Middle frontal gyrus (tissue), 1 donor: ENCODE results near the gene USP31.
"Not testable (repeated sequence)": the region's sequence is repeated elsewhere in the genome, so short reads cannot be mapped to it uniquely, and the experiment has no call there.

Source experiments
- DNase-seq: peaks from one replicate; pipeline ENCODE4 v3.0.0-alpha.2; 2015; ENCODE audit warnings: low spot score; ENCODE audit errors: extremely low spot score

Gene USP31

DNA sequence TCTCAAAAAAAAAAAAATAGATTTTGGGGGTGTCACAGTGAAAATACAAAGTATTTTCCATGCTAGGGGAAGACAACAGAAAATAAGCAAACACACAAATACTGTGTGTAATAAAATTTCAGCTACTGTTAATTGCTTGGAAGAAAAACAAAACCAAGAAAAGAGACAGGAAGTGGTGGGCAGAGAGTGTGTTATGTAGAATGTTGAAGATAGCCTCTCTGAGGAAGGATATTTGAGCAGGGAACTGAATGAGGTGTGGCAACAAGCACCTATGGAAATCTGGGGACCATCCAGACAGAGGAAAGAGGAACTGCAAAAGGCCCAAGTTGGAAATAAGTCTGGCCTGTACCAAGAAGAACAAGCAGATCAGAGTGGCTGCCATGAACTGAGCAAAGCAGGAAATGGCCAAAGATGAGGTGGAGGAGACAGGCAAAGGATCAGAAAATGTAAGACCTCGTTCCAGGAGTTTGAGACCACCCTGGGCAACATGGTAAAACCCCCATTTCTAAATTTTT, 7.8 kb upstream of the USP31 start:
- DNase-seq = no peak

- DNase-seq = no peak
Observed at GRCh38 chr16:23156110-23156509, 6.9 kb upstream of the USP31 start.

DNA sequence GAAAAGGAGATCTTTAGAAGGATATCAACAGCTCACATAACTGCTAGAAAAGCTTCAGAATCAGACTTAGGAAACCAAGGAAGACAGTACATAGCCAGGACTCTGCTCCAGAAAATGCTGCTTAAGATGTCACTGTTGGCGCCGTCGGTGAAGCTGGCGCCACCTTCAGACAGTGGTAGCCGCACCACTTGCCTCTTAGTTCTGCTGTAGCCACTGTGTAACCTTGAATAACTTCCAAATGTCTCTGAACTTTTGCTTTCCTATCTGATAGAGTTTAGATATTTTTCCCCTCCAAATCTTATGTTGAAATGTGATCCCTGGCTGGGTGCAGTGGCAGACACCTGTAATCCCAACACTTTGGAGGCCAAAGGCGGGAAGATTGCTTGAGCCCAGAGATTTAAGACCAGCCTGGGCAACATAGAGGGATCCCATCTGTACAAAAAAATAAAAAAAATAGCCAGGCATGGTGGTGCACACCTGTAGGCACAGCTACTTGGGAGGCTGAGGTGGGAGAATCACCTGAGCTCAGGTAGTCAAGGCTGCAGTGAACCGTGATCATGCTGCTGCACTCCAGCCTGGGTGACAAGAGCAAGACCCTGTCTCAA, 6.3 kb upstream of the USP31 start:
- no peak for DNase-seq

DNA sequence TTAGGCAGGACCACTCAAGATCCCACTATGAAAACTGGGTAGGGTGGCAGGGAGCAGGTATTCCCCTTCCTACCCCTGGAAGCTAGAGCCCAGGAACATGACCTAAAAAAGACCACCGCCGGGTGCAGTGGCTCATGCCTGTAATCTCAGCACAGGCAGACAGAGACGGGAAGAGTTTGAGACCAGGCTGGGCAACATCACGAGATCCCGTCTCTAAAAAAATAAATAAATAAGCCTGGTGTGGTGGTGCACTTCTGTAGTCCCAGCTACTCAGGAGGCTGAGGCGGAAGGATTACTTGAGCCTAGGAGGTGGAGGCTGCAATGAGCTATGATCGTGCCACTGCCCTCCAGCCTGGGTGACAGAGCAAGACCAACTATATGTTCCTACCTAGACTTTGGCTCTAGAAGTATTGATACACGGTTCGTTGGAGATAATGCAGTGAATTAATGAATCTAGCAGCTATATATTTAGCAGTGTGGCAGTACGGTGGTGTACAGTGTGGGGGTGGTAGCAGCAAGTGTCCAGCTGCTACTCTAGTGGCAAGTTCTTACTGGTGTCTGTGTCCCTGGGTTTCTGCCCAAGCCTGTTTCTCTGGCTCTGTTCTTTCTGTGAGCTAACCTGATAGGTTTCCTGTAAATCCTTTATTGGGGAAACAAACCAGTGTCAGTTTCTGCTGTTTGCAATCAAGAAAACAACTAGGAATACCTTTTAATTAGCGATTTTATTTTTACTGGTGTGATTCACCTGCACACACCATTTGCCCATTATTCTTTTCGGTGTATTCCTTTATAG, 3.3 kb upstream of the USP31 start:
- no peak for DNase-seq

DNA sequence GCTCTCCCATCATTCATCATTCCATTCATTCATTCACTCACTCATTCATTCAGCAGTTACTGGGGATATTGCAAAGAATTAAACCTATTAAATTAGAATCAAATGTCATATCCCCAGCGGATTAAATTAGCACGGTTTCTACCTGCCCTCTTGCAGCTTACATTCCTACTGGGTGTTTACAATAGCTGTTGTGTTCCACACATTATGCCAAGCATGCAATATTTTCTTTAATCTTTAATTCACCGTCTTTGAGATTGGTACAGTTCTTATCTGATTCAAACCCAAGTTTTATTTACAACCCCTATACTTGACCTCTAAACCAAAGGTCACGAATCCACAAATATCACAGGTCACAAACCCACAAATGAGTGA, 727 bp upstream of the USP31 start:
- no peak for DNase-seq

- no peak for DNase-seq
Observed at GRCh38 chr16:23148513-23149266, 562 bp downstream of the USP31 start.

- DNase-seq = no peak
Observed at GRCh38 chr16:23148166-23148512, 1.1 kb downstream of the USP31 start.

- no peak for DNase-seq
Observed at GRCh38 chr16:23147666-23148065, 1.6 kb downstream of the USP31 start.

GRCh38 chr16:23146877-23147601, 2.2 kb downstream of the USP31 start:
- no peak for DNase-seq

GRCh38 chr16:23145608-23146007, 3.6 kb downstream of the USP31 start:
- DNase-seq = no peak

- DNase-seq = no peak
Observed at GRCh38 chr16:23145186-23145585, 4.1 kb downstream of the USP31 start.

GRCh38 chr16:23144393-23144792, 4.9 kb downstream of the USP31 start:
- DNase-seq = not testable (repeated sequence)

- DNase-seq = no peak
Observed at GRCh38 chr16:23143391-23143790, 5.9 kb downstream of the USP31 start.

- no peak for DNase-seq
Observed at GRCh38 chr16:23141959-23142740, 7.1 kb downstream of the USP31 start.

DNA sequence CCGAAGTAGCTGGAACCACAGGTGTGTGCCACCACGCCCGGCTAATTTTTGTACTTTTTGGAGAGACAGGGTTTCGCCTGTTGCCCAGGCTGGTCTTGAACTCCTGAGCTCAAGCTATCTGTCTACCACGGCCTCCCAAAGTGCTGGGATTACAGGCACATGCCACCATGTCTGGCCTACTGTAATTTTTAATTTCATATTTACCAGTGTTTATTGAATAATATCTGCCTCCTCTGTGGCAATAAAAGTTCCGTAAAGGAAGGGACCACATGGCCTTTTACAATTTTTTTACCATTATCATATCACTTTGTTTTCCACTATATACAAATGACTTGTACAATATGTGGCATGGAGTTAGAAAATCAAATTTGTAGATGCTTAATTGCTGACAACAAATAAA, 7.8 kb downstream of the USP31 start:
- DNase-seq = no peak

DNA sequence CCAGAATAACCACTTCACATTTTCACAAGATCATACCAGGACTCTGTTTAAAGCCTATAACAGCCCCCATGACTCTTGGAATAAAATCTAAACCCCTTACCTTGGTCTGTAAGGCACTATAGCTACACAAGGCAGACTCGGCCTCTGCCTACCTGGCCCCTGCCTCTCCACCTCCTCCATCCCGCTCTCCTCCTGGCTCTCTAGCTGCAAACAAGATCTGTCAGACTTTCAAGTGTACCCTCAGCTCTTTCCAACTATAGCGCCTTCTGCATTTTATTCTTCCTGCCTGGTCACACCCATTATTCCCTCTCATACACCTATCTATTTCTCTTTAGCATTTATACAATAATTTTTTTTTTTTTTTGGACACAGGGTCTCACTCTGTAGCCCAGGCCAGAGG, 8.2 kb downstream of the USP31 start:
- DNase-seq = no peak

DNA sequence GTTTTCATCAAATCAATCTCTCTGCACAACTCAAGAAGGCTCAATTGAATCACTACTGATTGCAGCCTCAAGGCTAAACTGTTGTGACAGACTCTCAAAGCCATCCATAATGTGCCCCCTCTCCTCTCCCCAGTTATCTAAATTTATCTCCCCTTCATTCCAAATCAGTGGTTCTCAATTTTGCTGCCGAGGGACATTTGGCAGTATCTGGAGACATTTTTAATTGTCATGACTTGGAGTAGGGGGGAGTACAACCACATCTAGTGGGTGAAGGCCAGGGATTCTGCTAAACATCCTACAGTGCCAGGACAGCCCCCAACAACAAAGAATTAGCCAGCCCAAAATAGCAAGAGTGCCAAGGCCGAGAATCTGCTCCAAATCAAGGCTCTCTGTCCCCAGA, 9.1 kb downstream of the USP31 start:
- DNase-seq = no peak

GRCh38 chr16:23137818-23138217, 11.4 kb downstream of the USP31 start:
- DNase-seq = no peak

GRCh38 chr16:23137256-23137655, 12.0 kb downstream of the USP31 start:
- no peak for DNase-seq

DNA sequence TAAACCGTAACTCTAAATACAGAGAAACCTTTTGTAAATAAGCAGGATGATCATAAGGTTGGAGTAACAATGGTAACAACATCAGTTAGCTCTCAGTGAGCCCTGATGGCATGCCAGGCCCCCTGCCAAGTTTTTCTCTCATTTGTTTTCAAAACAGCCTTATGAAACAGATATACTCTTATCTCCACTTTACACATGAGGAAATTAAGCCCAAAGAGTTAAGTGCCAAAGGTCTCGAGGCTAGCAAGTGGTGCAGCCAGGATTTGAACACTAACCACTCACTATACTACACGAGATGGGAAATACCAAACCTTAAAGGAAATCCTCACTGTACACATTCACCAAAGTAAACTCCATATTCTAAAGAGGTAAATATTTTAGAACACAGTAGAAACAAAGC, 15.0 kb downstream of the USP31 start:
- DNase-seq = no peak
